ENCODE data around the gene DOK4.

DOK4 gene

DNA sequence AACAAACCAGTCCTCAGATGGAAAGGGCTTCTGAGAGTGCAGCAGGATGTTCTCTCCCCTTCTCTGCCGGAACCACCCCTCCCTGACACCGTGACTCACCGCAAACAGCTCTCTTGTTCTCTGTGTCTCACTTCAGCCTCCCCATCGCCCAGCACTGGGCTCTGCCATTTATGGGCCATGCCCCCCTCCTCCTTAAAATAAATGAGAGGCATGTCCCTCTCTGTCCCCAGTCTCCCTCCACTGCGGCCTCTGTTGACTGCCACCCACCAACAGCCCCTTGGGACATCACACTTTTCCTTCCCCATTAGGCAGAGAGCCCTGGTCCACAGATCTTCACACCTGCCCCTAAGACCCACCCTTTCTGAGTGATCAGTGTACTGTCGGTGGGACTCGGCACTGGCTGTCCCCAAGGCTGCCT is 43.8 kb upstream of the DOK4 start:
- Histone ChIP-seq H3K36me3 (ENCODE audit: control insufficient read depth, insufficient read depth, low read length) (no peaks in the 10 kb centered on the region), H3K27me3 (ENCODE audit: control insufficient read depth, insufficient read depth, low read length) (no peaks in the 10 kb centered on the region), H3K4me1 (ENCODE audit: control insufficient read depth, insufficient read depth, low read length) (peaks cover 11% of the 10 kb centered on the region), H3K9me3 (ENCODE audit: control insufficient read depth, insufficient read depth, low read length) (no peaks in the 10 kb centered on the region), H3K4me3 (ENCODE audit: low read length) (no peak overlapping the region), H3K27ac (ENCODE audit: low read length) (no peak overlapping the region)
- no peak for DNase-seq (ENCODE audit: low read depth, low spot score)
- WGBS (ENCODE audit: insufficient coverage, insufficient read length) = no CpG with 5 or more reads among the region's 7 CpGs

DNA sequence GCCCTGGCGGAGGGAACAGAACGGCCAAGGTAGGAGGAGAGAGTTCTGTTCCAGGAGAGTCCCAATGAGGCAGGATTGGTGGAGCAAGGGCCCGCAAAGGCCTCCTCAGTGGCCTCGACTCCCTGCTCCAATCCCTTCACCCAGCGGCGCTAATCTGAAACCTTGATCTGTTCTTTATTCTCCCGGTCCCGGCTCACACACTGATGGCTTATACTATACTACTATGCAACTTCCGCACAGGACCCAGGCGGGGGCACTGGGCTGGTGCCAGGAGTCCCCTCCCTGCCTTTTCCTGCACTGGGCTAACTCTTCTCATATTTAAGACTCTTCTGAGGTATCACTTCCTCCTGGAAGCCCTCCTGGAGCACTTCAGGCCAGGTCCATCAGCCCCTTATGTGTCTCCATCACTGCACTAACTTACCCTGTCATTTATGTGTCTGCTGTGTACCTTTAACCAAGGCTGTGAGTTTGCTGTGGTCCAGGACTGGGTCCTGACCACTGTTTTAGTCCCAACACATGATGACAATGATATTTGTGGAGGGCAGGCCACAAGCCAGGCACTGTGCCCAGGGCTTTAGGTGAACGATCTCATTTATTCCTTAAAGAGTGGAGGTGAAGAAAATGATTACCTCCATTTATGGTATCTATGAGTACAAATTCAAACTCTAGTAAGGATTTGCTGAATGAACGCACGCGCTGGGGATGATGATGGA is 43.3 kb upstream of the DOK4 start:
- H3K27ac ChIP-seq (ENCODE audit: low read length) = no peak overlapping the region
- no peaks in the 10 kb centered on the region for H3K36me3 ChIP-seq (ENCODE audit: control insufficient read depth, insufficient read depth, low read length)
- peaks cover 11% of the 10 kb centered on the region for H3K4me1 ChIP-seq (ENCODE audit: control insufficient read depth, insufficient read depth, low read length)
- no CpG with 5 or more reads among the region's 14 CpGs for WGBS (ENCODE audit: insufficient coverage, insufficient read length)
- H3K9me3 ChIP-seq (ENCODE audit: control insufficient read depth, insufficient read depth, low read length) = no peaks in the 10 kb centered on the region
- H3K4me3 ChIP-seq (ENCODE audit: low read length) = peak overlapping the region; percentile 43
- no peaks in the 10 kb centered on the region for H3K27me3 ChIP-seq (ENCODE audit: control insufficient read depth, insufficient read depth, low read length)
- DNase-seq (ENCODE audit: low read depth, low spot score) = no peak

DNA sequence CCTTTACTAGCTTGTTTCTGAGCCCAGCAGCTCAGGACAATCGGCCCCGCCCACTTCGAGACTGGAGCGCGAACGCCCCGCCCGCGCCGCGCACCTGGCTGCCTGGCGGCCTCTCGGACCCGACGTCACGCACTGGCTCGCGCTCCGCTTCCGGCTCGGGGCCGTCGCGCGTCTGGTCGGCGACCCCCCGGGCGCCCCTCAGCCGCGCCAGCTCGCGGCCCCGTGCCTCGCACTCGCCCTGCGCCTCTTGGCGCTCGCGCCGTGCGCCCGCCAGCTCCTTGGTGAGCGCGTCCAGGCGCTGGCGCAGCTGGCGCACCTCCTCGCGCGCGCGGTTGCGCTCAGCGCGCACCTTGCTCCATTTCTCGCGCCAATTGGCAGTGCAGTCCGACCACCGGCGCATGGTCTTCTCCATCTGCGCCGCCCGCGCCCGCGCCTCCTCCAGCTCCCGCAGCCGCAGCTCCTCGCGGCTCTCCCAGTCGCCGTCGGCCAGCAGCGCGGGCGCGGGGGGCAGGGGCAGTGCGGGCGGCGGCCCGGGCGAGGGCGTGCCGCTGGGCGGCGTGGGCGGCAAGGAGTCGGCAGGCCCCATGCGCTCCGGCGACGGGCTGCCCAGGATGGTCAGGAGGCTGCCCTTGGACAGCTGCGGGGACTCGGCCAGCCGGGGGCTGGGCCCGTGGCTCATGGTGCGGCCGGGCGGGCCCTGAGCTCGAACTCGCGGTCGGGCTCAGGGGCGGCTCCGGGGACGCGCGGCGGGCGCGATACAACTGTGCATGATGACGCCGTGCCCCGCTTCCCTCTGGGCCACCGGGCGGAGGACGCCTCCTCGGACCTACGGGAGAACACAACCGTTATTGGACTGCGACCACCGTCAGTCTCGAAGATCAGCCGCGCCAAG is 42.5 kb upstream of the DOK4 start:
- H3K27ac ChIP-seq (ENCODE audit: low read length) = no peak overlapping the region
- H3K4me1 ChIP-seq (ENCODE audit: control insufficient read depth, insufficient read depth, low read length) = peaks cover 11% of the 10 kb centered on the region
- no CpG with 5 or more reads among the region's 126 CpGs for WGBS (ENCODE audit: insufficient coverage, insufficient read length)
- H3K27me3 ChIP-seq (ENCODE audit: control insufficient read depth, insufficient read depth, low read length) = no peaks in the 10 kb centered on the region
- H3K4me3 ChIP-seq (ENCODE audit: low read length) = peak overlapping the region; percentile 43
- no peak for DNase-seq (ENCODE audit: low read depth, low spot score)
- H3K36me3 ChIP-seq (ENCODE audit: control insufficient read depth, insufficient read depth, low read length) = no peaks in the 10 kb centered on the region
- H3K9me3 ChIP-seq (ENCODE audit: control insufficient read depth, insufficient read depth, low read length) = no peaks in the 10 kb centered on the region

DNA sequence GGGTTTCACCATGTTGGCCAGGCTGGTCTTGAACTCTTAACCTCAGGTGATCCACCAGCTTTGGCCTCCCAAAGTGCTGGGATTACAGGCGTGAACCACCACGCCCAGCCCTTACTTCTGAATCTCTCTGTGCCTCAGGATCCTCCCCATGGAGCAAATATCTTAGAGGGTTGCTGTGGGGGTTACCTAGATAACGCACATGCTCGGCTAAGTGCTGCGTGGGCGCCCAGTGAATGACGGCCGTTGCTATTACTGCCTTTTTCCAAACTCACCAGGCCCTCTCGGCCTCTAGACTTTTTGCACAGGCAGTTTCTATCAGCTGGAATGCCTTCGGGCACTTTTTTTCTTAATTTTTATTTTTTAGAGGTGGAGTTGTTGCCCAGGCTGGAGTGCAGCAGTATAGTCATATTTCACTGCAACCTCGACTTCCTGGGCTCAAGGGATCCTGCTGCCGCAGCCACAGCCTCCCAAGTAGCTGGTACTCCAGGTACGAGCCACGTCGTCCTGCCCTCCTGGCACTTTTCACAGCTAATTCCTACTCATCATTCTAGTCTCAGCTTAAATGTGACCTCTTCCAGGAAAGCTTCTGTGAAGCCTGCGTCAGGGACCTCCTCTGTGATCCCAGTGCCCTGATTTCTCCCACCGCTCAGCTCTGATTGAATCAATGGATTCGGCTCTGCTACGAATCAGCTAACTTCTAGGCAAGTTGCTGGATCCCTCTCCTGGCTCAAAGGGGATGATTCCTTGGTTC is 41.5 kb upstream of the DOK4 start:
- H3K9me3 ChIP-seq (ENCODE audit: control insufficient read depth, insufficient read depth, low read length) = no peaks in the 10 kb centered on the region
- peak overlapping the region; percentile 43; the same call in 1 of the 2 replicates for H3K4me3 ChIP-seq (ENCODE audit: low read length)
- peaks cover 9% of the 10 kb centered on the region for H3K4me1 ChIP-seq (ENCODE audit: control insufficient read depth, insufficient read depth, low read length)
- no peak overlapping the region for H3K27ac ChIP-seq (ENCODE audit: low read length)
- no CpG with 5 or more reads among the region's 19 CpGs for WGBS (ENCODE audit: insufficient coverage, insufficient read length)
- DNase-seq (ENCODE audit: low read depth, low spot score) = no peak
- H3K27me3 ChIP-seq (ENCODE audit: control insufficient read depth, insufficient read depth, low read length) = no peaks in the 10 kb centered on the region
- no peaks in the 10 kb centered on the region for H3K36me3 ChIP-seq (ENCODE audit: control insufficient read depth, insufficient read depth, low read length)

DNA sequence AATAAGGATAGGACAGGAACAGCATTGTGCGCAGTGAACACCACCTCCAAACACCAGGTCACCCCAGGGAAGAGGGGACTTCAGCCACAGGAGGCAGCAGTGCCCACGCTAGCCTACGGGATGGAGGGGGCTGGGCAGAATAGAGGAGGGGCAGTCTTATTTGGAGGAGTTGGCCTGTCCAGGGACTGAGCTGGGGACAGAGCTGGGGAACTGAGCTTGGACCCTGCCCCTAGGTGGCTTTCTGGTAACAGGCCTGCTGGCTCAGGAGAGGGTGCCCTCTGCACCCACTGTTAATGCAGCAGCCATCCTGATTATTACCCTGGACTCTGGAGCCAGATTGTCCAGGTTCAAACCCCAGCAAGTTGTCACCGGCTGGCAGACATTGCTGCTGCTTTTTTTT is 40.7 kb upstream of the DOK4 start:
- Histone ChIP-seq H3K4me1 (ENCODE audit: control insufficient read depth, insufficient read depth, low read length) (peaks cover 4% of the 10 kb centered on the region), H3K9me3 (ENCODE audit: control insufficient read depth, insufficient read depth, low read length) (no peaks in the 10 kb centered on the region), H3K4me3 (ENCODE audit: low read length) (no peak overlapping the region), H3K36me3 (ENCODE audit: control insufficient read depth, insufficient read depth, low read length) (no peaks in the 10 kb centered on the region), H3K27ac (ENCODE audit: low read length) (no peak overlapping the region), H3K27me3 (ENCODE audit: control insufficient read depth, insufficient read depth, low read length) (no peaks in the 10 kb centered on the region)
- no peak for DNase-seq (ENCODE audit: low read depth, low spot score)
- WGBS (ENCODE audit: insufficient coverage, insufficient read length) = no CpG with 5 or more reads among the region's 4 CpGs

DNA sequence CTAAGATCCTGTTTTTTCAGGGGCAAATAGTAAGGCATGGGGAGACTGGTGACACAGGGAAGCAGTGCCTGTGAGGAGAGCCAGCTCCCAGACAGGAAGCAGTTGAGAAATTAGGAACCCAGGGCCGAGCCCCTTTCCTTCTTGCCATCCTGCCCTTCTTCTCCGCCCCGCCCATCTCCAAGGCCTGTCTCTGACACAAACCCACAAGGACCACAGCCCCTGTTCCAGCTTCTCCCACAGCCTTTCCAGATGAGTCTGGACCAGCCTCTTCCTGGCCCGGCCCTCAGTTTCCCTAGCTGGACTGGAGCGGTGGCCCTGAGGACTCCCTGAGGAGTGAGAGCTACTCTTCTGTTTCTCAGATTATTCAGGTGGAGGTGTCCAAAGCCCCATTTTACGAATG is 40.2 kb upstream of the DOK4 start:
- Histone ChIP-seq H3K36me3 (ENCODE audit: control insufficient read depth, insufficient read depth, low read length) (no peaks in the 10 kb centered on the region), H3K27ac (ENCODE audit: low read length) (no peak overlapping the region), H3K4me1 (ENCODE audit: control insufficient read depth, insufficient read depth, low read length) (peaks cover 2% of the 10 kb centered on the region), H3K4me3 (ENCODE audit: low read length) (no peak overlapping the region), H3K27me3 (ENCODE audit: control insufficient read depth, insufficient read depth, low read length) (no peaks in the 10 kb centered on the region), H3K9me3 (ENCODE audit: control insufficient read depth, insufficient read depth, low read length) (no peaks in the 10 kb centered on the region)
- no peak for DNase-seq (ENCODE audit: low read depth, low spot score)
- no CpG with 5 or more reads among the region's 6 CpGs for WGBS (ENCODE audit: insufficient coverage, insufficient read length)

DNA sequence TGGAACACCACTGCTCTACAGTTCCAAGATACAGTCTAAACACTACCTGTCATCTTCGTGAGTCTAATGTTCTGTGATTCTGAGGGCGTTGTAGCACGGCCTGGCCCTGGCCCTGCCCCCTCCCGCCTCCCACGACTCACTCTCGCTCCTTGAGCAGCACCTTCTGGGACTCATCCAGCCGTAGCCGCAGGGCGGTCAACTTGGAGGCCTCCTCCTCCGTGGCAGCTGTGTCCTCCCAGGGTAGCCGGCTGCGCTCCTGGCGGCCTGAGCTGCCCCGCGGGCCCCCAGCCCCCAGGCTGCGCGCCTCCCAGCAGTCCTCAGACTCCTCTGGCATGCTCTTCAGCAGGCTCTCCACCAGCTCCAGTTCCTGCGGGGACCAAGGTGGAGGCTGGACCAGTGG is 39.5 kb upstream of the DOK4 start:
- H3K27me3 ChIP-seq (ENCODE audit: control insufficient read depth, insufficient read depth, low read length) = no peaks in the 10 kb centered on the region
- H3K4me1 ChIP-seq (ENCODE audit: control insufficient read depth, insufficient read depth, low read length) = peaks cover 2% of the 10 kb centered on the region
- H3K36me3 ChIP-seq (ENCODE audit: control insufficient read depth, insufficient read depth, low read length) = no peaks in the 10 kb centered on the region
- H3K27ac ChIP-seq (ENCODE audit: low read length) = no peak overlapping the region
- no peak for DNase-seq (ENCODE audit: low read depth, low spot score)
- no peak overlapping the region for H3K4me3 ChIP-seq (ENCODE audit: low read length)
- no peaks in the 10 kb centered on the region for H3K9me3 ChIP-seq (ENCODE audit: control insufficient read depth, insufficient read depth, low read length)
- WGBS (ENCODE audit: insufficient coverage, insufficient read length) = no CpG with 5 or more reads among the region's 18 CpGs

DNA sequence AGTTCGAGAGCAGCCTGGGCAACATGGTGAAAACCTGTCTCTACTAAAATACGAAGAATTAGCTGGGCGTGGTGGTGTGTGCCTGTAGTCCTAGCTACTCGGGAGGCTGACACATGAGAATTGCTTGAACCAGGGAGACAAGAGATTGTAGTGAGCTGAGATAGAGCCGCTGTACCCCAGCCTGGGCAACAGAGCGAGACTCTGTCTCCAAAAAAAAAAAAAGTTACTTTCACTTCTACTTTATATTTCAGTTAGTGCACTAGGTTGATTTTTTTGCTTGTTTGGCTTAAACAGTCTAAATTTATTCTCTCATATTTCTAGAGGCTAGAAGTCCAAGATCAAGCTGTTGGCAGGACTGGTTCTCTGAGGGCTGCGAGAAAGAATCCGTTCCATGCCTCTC is 36.7 kb upstream of the DOK4 start:
- Histone ChIP-seq H3K9me3 (ENCODE audit: control insufficient read depth, insufficient read depth, low read length) (no peaks in the 10 kb centered on the region), H3K4me3 (ENCODE audit: low read length) (no peak overlapping the region), H3K27ac (ENCODE audit: low read length) (no peak overlapping the region), H3K36me3 (ENCODE audit: control insufficient read depth, insufficient read depth, low read length) (no peaks in the 10 kb centered on the region), H3K4me1 (ENCODE audit: control insufficient read depth, insufficient read depth, low read length) (no peaks in the 10 kb centered on the region; the same call in none of the 2 replicates), H3K27me3 (ENCODE audit: control insufficient read depth, insufficient read depth, low read length) (no peaks in the 10 kb centered on the region)
- WGBS (ENCODE audit: insufficient coverage, insufficient read length) = no CpG with 5 or more reads among the region's 8 CpGs
- no peak for DNase-seq (ENCODE audit: low read depth, low spot score)

DNA sequence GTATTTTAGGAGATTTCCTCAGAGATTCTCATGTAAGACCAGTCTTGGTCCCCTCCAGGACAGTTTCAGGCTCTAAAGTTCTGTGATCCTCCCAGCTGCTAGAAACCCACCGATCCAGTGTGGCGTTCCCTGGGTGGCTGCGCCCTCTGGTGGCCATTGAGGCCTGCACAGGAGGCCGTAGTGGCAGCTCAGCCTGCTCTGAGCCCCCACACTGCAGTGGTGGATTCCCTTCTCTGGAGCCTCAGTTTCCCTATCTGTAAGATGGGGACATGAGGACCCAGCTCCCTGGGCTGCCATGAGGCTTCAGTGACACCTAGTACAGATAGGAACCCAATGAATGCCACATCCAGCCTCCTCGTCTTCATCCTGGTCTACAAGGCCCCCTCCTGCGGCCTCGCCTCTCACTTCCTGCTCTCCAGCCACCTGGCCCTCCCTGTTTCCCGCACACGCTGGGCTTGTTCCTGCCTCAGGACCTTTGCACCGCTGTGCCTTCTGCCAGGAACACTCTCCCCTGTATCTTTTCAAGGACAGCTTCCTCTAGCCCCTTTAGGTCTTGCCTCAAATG is 33.6 kb upstream of the DOK4 start:
- Histone ChIP-seq H3K27me3 (ENCODE audit: control insufficient read depth, insufficient read depth, low read length) (no peaks in the 10 kb centered on the region), H3K4me3 (ENCODE audit: low read length) (no peak overlapping the region), H3K4me1 (ENCODE audit: control insufficient read depth, insufficient read depth, low read length) (no peaks in the 10 kb centered on the region; the same call in 1 of the 2 replicates), H3K36me3 (ENCODE audit: control insufficient read depth, insufficient read depth, low read length) (no peaks in the 10 kb centered on the region; the same call in 1 of the 2 replicates), H3K27ac (ENCODE audit: low read length) (no peak overlapping the region), H3K9me3 (ENCODE audit: control insufficient read depth, insufficient read depth, low read length) (no peaks in the 10 kb centered on the region)
- DNase-seq (ENCODE audit: low read depth, low spot score) = no peak
- WGBS (ENCODE audit: insufficient coverage, insufficient read length) = no CpG with 5 or more reads among the region's 10 CpGs

DNA sequence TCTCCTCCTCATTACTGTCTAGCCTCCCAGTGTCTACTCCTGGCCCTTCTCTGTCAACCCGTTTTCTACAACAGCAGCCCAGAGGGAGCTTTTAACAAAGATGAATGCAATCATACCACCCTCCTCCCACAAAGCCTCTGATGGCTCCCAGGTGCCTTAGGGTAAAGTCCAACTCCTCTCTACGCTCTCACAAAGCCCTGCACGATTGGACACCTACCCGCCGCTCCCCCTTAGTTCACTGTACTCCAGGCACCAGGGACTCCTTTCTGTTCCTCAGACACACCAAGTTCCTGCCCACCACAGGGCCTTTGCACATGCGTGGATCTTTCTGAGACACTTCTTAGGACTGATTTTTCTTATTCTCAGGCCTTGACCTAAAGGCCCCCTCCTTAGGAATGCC is 32.6 kb upstream of the DOK4 start:
- no peak for DNase-seq (ENCODE audit: low read depth, low spot score)
- H3K9me3 ChIP-seq (ENCODE audit: control insufficient read depth, insufficient read depth, low read length) = no peaks in the 10 kb centered on the region
- no peak overlapping the region for H3K27ac ChIP-seq (ENCODE audit: low read length)
- WGBS (ENCODE audit: insufficient coverage, insufficient read length) = no CpG with 5 or more reads among the region's 6 CpGs
- H3K4me1 ChIP-seq (ENCODE audit: control insufficient read depth, insufficient read depth, low read length) = no peaks in the 10 kb centered on the region; the same call in 1 of the 2 replicates
- no peaks in the 10 kb centered on the region; the same call in 1 of the 2 replicates for H3K36me3 ChIP-seq (ENCODE audit: control insufficient read depth, insufficient read depth, low read length)
- no peak overlapping the region for H3K4me3 ChIP-seq (ENCODE audit: low read length)
- no peaks in the 10 kb centered on the region for H3K27me3 ChIP-seq (ENCODE audit: control insufficient read depth, insufficient read depth, low read length)

Measured in iPS DF 6.9 (cell line).